HEK293 (cell line): ENCODE data around the gene FOXP1.

Experiments
- BCL11A ChIP-seq: fragments of 450-650 bp; formaldehyde crosslinking; IDR thresholded peaks from 2 replicates; pipeline ENCODE4 v1.5.1; 2016; ENCODE audit warnings: low read depth, missing biosample characterization, missing genetic modification characterization
- GLIS1 ChIP-seq: fragments of 450-650 bp; formaldehyde crosslinking; IDR thresholded peaks from 2 replicates; pipeline ENCODE4 v1.5.1; 2016; ENCODE audit warnings: missing biosample characterization, missing genetic modification characterization
- GLIS2 ChIP-seq: fragments of 450-650 bp; formaldehyde crosslinking; IDR thresholded peaks from 2 replicates; pipeline ENCODE4 v1.5.1; 2016; ENCODE audit warnings: missing biosample characterization, missing genetic modification characterization
- IKZF3 ChIP-seq: fragments of 450-650 bp; IDR thresholded peaks from 2 replicates; pipeline ENCODE4 v1.5.0; 2018; ENCODE audit warnings: missing biosample characterization, mild to moderate bottlenecking, missing genetic modification characterization, moderate library complexity
- OSR2 ChIP-seq: fragments of 450-650 bp; formaldehyde crosslinking; IDR thresholded peaks from 2 replicates; pipeline ENCODE4 v1.5.1; 2016; ENCODE audit warnings: missing biosample characterization, missing genetic modification characterization
- PATZ1 ChIP-seq: fragments of 450-650 bp; formaldehyde crosslinking; IDR thresholded peaks from 2 replicates; pipeline ENCODE4 v1.5.1; 2016; ENCODE audit warnings: missing biosample characterization, missing genetic modification characterization
- PRDM4 ChIP-seq: fragments of 450-650 bp; formaldehyde crosslinking; IDR thresholded peaks from 2 replicates; pipeline ENCODE4 v1.5.1; 2017; ENCODE audit warnings: missing biosample characterization, missing genetic modification characterization
- PRDM6 ChIP-seq: fragments of 450-650 bp; formaldehyde crosslinking; IDR thresholded peaks from 2 replicates; pipeline ENCODE4 v1.5.1; 2017; ENCODE audit warnings: missing biosample characterization, missing genetic modification characterization
- SCRT2 ChIP-seq: fragments of 450-650 bp; formaldehyde crosslinking; IDR thresholded peaks from 2 replicates; pipeline ENCODE4 v1.5.1; 2016; ENCODE audit warnings: missing biosample characterization, missing genetic modification characterization
- SP2 ChIP-seq: fragments of 450-650 bp; formaldehyde crosslinking; IDR thresholded peaks from 2 replicates; pipeline ENCODE4 v1.5.1; 2016; ENCODE audit warnings: missing biosample characterization, missing genetic modification characterization
- SP7 ChIP-seq: fragments of 450-650 bp; formaldehyde crosslinking; IDR thresholded peaks from 2 replicates; pipeline ENCODE4 v1.5.1; 2016; ENCODE audit warnings: missing biosample characterization, missing genetic modification characterization
- YY2 ChIP-seq: fragments of 450-650 bp; formaldehyde crosslinking; IDR thresholded peaks from 2 replicates; pipeline ENCODE4 v1.5.1; 2016; ENCODE audit warnings: missing biosample characterization, missing genetic modification characterization
- ZBTB1 ChIP-seq: fragments of 450-650 bp; formaldehyde crosslinking; IDR thresholded peaks from 2 replicates; pipeline ENCODE4 v1.5.1; 2016; ENCODE audit warnings: missing biosample characterization, missing genetic modification characterization
- ZBTB17 ChIP-seq: fragments of 450-650 bp; formaldehyde crosslinking; IDR thresholded peaks from 2 replicates; pipeline ENCODE4 v1.5.1; 2016; ENCODE audit warnings: missing biosample characterization, missing genetic modification characterization
- ZBTB21 ChIP-seq: fragments of 450-650 bp; formaldehyde crosslinking; IDR thresholded peaks from 2 replicates; pipeline ENCODE4 v1.5.1; 2017; ENCODE audit warnings: missing biosample characterization, missing genetic modification characterization
- ZBTB8A ChIP-seq: fragments of 450-650 bp; formaldehyde crosslinking; IDR thresholded peaks from 2 replicates; pipeline ENCODE4 v1.5.1; 2016; ENCODE audit warnings: missing biosample characterization, missing genetic modification characterization
- ZFP69B ChIP-seq: fragments of 450-650 bp; formaldehyde crosslinking; IDR thresholded peaks from 2 replicates; pipeline ENCODE4 v1.5.1; 2016; ENCODE audit warnings: missing biosample characterization, missing genetic modification characterization
- ZNF157 ChIP-seq: fragments of 450-650 bp; formaldehyde crosslinking; IDR thresholded peaks from 2 replicates; pipeline ENCODE4 v1.5.1; 2016; ENCODE audit warnings: missing biosample characterization, missing genetic modification characterization
- ZNF18 ChIP-seq: fragments of 450-650 bp; formaldehyde crosslinking; IDR thresholded peaks from 2 replicates; pipeline ENCODE4 v1.5.1; 2016; ENCODE audit warnings: missing biosample characterization, missing genetic modification characterization
- ZNF202 ChIP-seq: fragments of 450-650 bp; formaldehyde crosslinking; IDR thresholded peaks from 2 replicates; pipeline ENCODE4 v1.5.1; 2016; ENCODE audit warnings: missing biosample characterization, missing genetic modification characterization, borderline replicate concordance
- ZNF23 ChIP-seq: fragments of 450-650 bp; formaldehyde crosslinking; IDR thresholded peaks from 2 replicates; pipeline ENCODE4 v1.5.1; 2016; ENCODE audit warnings: missing biosample characterization, missing genetic modification characterization, borderline replicate concordance
- ZNF366 ChIP-seq: fragments of 450-650 bp; formaldehyde crosslinking; conservative IDR thresholded peaks from 2 replicates; pipeline ENCODE4 v1.5.1; 2016; ENCODE audit warnings: missing biosample characterization, missing genetic modification characterization
- ZNF394 ChIP-seq: fragments of 450-650 bp; formaldehyde crosslinking; IDR thresholded peaks from 2 replicates; pipeline ENCODE4 v1.5.1; 2016; ENCODE audit warnings: missing biosample characterization, missing genetic modification characterization, mild to moderate bottlenecking, moderate library complexity, borderline replicate concordance
- ZNF548 ChIP-seq: fragments of 450-650 bp; formaldehyde crosslinking; IDR thresholded peaks from 2 replicates; pipeline ENCODE4 v1.5.1; 2016; ENCODE audit warnings: missing biosample characterization, missing genetic modification characterization
- ZNF549 ChIP-seq: fragments of 450-650 bp; IDR thresholded peaks from 2 replicates; pipeline ENCODE4 v1.5.1; 2018; ENCODE audit warnings: missing biosample characterization, missing genetic modification characterization, mild to moderate bottlenecking, inconsistent platforms, moderate library complexity
- ZNF558 ChIP-seq: fragments of 450-650 bp; formaldehyde crosslinking; IDR thresholded peaks from 2 replicates; pipeline ENCODE4 v1.5.1; 2016; ENCODE audit warnings: missing biosample characterization, missing genetic modification characterization
- ZNF571 ChIP-seq: fragments of 450-650 bp; formaldehyde crosslinking; IDR thresholded peaks from 2 replicates; pipeline ENCODE4 v1.5.0; 2017; ENCODE audit warnings: missing biosample characterization, missing genetic modification characterization
- ZNF580 ChIP-seq: fragments of 450-650 bp; formaldehyde crosslinking; IDR thresholded peaks from 2 replicates; pipeline ENCODE4 v1.5.1; 2016; ENCODE audit warnings: missing biosample characterization, missing genetic modification characterization
- ZNF610 ChIP-seq: fragments of 450-650 bp; formaldehyde crosslinking; IDR thresholded peaks from 2 replicates; pipeline ENCODE4 v1.5.1; 2016; ENCODE audit warnings: missing biosample characterization, missing genetic modification characterization, borderline replicate concordance
- ZNF791 ChIP-seq: fragments of 450-650 bp; formaldehyde crosslinking; IDR thresholded peaks from 2 replicates; pipeline ENCODE4 v1.5.1; 2016; ENCODE audit warnings: missing biosample characterization, missing genetic modification characterization
- ZSCAN23 ChIP-seq: fragments of 450-650 bp; formaldehyde crosslinking; IDR thresholded peaks from 2 replicates; pipeline ENCODE4 v1.5.1; 2016; ENCODE audit warnings: missing biosample characterization, missing genetic modification characterization
- ZXDB ChIP-seq: fragments of 450-650 bp; formaldehyde crosslinking; IDR thresholded peaks from 2 replicates; pipeline ENCODE4 v1.5.1; 2016; ENCODE audit warnings: missing biosample characterization, missing genetic modification characterization

The FOXP1 gene

GRCh38 chr3:71132995-71133730 lies 450.4 kb downstream of the FOXP1 start (continued):
- TF ChIP-seq PRDM6: peak; percentile 90
- TF ChIP-seq ZNF366 (tag by site-specific recombination): peak; percentile 79
- TF ChIP-seq ZNF580 (tag by site-specific recombination): peak; percentile 39; the same call in 1 of the 2 replicates
- no peak for TF ChIP-seq ZNF610
- TF ChIP-seq PATZ1 (tag by site-specific recombination): peak; percentile 46; the same call in 1 of the 2 replicates
- 0 out of 2 replicates have a peak, but pooled peaks have one; percentile 16 for TF ChIP-seq ZNF558 (tag by site-specific recombination)
- TF ChIP-seq ZXDB (tag by site-specific recombination): peak; percentile 71
- TF ChIP-seq GLIS2: no peak
- peak; percentile 88 for TF ChIP-seq SP7 (tag by site-specific recombination)
- no peak for TF ChIP-seq ZNF157 (tag by site-specific recombination)
- TF ChIP-seq ZSCAN23 (tag by site-specific recombination): no peak
- TF ChIP-seq ZBTB21: no peak
- TF ChIP-seq SCRT2 (tag by site-specific recombination): peak; percentile 76
- TF ChIP-seq BCL11A (tag by site-specific recombination): 0 out of 2 replicates have a peak, but pooled peaks have one; percentile 55
- TF ChIP-seq ZNF549: no peak
- no peak for TF ChIP-seq ZNF202
- no peak for TF ChIP-seq ZNF18 (tag by site-specific recombination)
- peak; percentile 82; the same call in 1 of the 2 replicates for TF ChIP-seq IKZF3 (tag by site-specific recombination)
- TF ChIP-seq ZBTB8A (tag by site-specific recombination): peak; percentile 38; the same call in 1 of the 2 replicates
- TF ChIP-seq ZNF548 (tag by site-specific recombination): no peak
- TF ChIP-seq ZBTB1 (tag by site-specific recombination): no peak
- TF ChIP-seq ZBTB17 (tag by site-specific recombination): peak; percentile 72
- TF ChIP-seq ZNF23: no peak
- TF ChIP-seq ZFP69B (tag by site-specific recombination): 0 out of 2 replicates have a peak, but pooled peaks have one; percentile 25
- TF ChIP-seq ZNF791 (tag by site-specific recombination): no peak
- TF ChIP-seq SP2 (tag by site-specific recombination): no peak
- TF ChIP-seq GLIS1 (tag by site-specific recombination): no peak
- 0 out of 2 replicates have a peak, but pooled peaks have one; percentile 13 for TF ChIP-seq ZNF394 (tag by site-specific recombination)
- TF ChIP-seq PRDM4 (tag by site-specific recombination): peak; percentile 69; the same call in 1 of the 2 replicates
- peak; percentile 89 for TF ChIP-seq OSR2 (tag by site-specific recombination)
- TF ChIP-seq YY2: 0 out of 2 replicates have a peak, but pooled peaks have one; percentile 52
- TF ChIP-seq ZNF571 (tag by site-specific recombination): no peak
